Bone marrow (tissue), 2 donors: Measurements from ENCODE around the gene OLIG1.
A peak's percentile ranks its signal among the peaks of the same experiment; 100 is the strongest.

Experiments used
- DNase-seq, 2 donors: peaks; one replicate each; lab custom pipeline; 2025; lab: John Stamatoyannopoulos, UW

Gene OLIG1

GRCh38 chr21:33063375-33063883, 6.5 kb upstream of the OLIG1 start:
- DNase-seq: no peak

GRCh38 chr21:33063907-33064622, 5.9 kb upstream of the OLIG1 start:
- no peak for DNase-seq

DNA sequence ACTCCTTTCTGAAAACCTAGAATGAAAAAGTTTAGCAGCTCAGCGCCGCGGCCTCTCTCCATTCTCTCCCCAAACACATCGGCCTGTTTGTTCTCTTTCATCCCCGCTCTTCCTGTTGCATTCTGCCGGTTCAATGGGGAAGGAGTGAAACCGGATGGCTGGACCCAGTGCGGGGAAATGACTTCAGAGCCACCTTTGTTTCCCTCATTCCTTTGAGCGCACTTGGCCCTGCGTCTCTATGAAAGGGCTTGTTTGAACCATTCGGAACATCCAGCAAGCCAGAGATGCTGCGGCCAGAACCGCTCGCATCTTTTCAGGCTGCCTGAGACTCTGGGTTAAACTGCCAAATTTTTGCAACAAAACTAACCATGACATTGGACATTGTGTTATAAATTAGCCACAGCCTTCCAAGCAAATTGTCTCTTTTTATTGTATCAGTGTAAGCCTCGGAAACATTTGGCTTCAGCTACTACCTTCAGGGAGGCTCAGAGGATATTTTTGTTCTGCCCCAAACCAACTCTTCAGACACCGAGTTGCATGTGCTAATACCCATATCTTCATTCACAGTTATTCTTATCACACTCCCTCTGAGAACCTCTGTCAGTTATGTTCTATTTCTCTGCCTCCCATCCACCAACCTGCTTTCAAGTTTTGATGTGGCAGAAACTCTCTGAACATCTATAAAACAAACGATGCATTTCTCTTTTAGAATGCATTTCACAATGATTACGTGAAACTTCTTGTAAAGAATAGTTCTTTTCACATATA, 5.1 kb upstream of the OLIG1 start:
- DNase-seq: no peak

GRCh38 chr21:33067043-33067442, 2.9 kb upstream of the OLIG1 start:
- DNase-seq: no peak

GRCh38 chr21:33067457-33067856, 2.5 kb upstream of the OLIG1 start:
- DNase-seq: peak in 1 of 2 donors; percentile 57

- DNase-seq: no peak
These were observed 698 bp upstream of the OLIG1 start for GRCh38 chr21:33069243-33069642.

GRCh38 chr21:33069645-33069993, 322 bp upstream of the OLIG1 start:
- DNase-seq: no peak

DNA sequence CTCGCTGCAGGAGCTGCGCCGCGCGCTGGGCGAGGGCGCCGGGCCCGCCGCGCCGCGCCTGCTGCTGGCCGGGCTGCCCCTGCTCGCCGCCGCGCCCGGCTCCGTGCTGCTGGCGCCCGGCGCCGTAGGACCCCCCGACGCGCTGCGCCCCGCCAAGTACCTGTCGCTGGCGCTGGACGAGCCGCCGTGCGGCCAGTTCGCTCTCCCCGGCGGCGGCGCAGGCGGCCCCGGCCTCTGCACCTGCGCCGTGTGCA, 730 bp downstream of the OLIG1 start:
- no peak for DNase-seq

- peak in 1 of 2 donors; percentile 43 for DNase-seq
These were observed 1.2 kb downstream of the OLIG1 start for GRCh38 chr21:33070998-33071769.

DNA sequence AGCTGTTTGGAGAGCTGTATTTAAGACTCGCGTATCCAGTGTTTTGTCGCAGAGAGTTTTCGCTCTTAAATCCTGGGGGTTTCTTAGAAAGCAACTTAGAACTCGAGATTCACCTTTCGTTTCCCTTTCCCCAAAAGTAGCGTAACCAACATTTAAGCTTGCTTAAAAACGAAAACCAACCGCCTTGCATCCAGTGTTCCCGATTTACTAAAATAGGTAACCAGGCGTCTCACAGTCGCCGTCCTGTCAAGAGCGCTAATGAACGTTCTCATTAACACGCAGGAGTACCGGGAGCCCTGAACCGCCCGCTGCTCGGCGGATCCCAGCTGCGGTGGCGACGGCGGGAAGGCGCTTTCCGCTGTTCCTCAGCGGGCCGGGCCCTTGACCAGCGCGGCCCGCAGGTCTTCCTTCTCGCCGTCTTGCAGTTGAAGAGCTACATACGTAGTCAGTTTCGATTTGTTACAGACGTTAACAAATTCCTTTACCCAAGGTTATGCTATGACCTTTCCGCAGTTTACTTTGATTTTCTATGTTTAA, 1.9 kb downstream of the OLIG1 start:
- DNase-seq: no peak

GRCh38 chr21:33073636-33074035, 3.7 kb downstream of the OLIG1 start:
- no peak for DNase-seq

DNA sequence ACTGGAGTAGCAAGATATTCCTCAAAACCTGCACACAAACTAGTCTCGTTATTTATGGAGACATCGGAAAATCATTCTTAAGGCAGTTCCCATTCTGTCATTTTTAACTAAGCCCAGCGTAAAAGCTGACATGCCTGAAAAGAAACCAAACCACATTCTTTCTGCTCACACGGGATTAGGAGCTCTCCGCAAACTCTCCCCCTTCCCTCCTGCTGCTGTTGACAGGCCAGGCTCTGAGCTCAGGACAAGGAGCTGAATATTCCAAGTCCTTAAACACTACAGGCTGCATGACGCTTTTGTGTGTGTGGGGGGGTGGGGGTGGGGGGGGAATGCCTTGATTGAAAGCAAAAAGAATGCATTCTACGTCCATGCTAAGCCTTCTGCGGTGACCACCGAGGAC, 5.2 kb downstream of the OLIG1 start:
- no peak for DNase-seq

DNA sequence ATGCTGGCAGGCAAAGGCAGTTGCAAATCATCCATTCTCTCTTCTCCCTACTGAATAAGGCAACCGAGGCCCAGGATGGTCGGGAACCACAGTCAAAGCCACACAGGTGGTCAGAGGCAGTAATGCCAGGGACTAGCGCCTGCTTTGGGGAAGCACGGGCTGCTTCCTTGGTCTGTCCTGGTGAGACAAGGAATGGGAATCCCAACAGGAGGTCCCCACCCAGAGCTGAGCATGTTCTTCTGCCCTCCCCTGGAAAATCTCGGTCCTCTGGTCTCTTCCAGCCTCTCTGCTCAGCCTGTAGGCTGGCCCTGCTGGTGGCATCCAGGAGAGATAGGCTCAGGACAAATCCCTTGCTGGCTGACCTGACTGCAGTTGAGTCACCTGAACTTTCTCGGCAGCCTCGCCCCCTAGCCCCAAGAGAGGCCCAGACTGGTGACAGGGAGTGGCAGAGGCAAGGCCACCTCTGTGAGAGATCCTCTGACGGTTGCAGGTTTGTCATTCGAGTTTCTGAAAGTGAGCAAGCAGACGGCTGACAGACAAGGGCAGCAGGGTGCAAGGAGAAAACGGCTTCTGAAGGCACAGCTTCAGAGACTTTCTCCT, 5.8 kb downstream of the OLIG1 start:
- no peak for DNase-seq

GRCh38 chr21:33076600-33077329, 6.8 kb downstream of the OLIG1 start:
- DNase-seq: no peak

- DNase-seq: peak; percentile 24 to 30
These were observed 9.1 kb downstream of the OLIG1 start for GRCh38 chr21:33078907-33079582.

DNA sequence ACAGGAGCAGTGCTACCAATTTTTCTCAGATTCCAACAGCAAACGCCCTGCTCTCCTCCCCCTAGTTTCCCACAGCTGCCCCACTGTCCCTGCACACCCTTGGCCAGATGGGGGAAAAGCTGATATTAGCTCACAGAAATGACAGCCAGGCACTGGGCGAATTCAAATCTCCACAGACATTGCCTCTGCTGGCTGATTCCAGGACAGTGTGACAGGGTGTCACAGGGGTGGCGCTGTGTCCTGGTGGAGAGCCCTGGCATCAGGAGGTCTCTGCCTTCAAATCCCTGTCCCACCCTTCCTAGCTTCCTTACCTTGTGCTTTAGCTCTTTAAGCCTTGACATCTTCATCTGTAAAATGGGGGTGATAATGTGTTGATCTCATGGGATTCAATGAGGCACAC, 10.4 kb downstream of the OLIG1 start:
- no peak for DNase-seq

DNA sequence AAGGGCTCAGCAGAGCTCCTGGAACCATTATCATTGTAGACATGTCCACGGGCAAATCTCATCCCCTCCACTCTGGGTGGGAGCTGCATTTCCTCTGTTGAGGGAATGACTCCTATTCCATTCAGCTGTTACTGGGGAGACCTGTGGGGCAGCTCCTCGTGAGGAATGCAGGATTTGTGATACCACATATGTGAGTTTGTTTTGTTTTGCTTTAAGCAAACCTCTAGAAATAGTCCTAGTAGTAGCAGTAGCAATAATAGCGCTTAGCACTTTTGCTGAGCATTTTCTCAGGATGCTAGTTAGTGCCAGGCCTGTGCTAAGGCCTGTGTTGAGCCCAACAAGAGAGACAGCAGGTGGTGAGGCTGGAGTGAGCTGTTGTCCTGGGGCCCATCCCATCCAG, 10.8 kb downstream of the OLIG1 start:
- DNase-seq: no peak

DNA sequence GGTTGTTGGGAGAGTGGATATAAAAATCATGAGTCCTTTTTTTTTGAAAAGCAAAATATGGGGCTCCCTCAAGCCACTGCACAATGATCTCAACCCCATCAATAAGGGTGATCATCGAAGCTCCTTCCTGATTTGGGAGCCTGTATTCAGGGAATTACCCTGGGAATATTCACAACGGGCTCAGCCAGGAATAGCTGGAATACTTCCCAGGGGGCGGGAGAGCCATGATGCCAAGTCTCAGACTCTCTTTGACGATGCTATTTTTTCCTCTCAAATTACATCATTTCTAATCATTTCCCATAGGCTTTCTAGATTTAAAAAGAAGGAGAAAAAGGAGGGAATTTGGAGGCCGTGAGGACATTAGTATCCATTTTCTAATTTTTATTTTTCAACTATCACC, 18.4 kb downstream of the OLIG1 start:
- DNase-seq: no peak

- DNase-seq: peak in 1 of 2 donors; percentile 15
These were observed 19.6 kb downstream of the OLIG1 start for GRCh38 chr21:33089395-33090119.

DNA sequence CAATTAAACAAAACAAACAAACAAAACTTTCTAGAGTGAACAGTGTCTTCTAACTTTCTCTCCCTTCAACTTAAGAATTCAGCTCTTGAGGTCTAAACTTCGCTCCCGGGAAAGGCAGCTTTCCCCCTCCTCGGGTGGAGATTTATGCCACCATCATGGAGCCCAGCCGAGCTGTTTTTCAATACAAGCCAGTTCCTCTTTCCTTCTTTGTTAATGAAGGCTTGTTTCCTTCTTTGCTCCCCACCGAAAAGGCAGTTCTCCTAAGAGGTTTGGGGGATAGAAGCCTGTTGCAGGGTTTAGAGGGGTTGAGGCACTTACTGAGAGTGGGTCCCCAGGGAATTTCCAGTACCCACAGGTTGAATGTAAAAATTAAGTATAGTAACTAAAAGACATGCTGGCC, 26.5 kb downstream of the OLIG1 start:
- no peak for DNase-seq
